HepG2 (cell line): ENCODE results near the gene ZNF544. TPM values are rescaled to one million over a fixed set of nuclear protein-coding genes. Genes with fewer than 3 reads are reported as not detected.

ENCODE experiments used
- ATAC-seq: fragments of 200-7000 bp; cut with Tn5 transposase; 3 replicates; pipeline ENCODE4 v1.9.1; 2020; ENCODE audit warnings: mild to moderate bottlenecking, moderate library complexity
- BruUV-seq: library from RNA; stranded (reverse); fragments of 400-500 nt; replicated peaks from 2 replicates; lab custom pipeline; 2021; lab: Mats Ljungman, UMichigan
- CTCF ChIA-PET: fragments of 300-600 bp; formaldehyde crosslinking; extraction: SDS; loops from one replicate; lab custom pipeline; 2021; ENCODE audit warnings: low total read pairs, inconsistent platforms, low intra/inter-chr PET ratio; lab: Yijun Ruan, JAX
- POLR2A ChIA-PET: fragments of 350-600 bp; sonication (Branson Sonifier 250); formaldehyde crosslinking; loops from one replicate; lab custom pipeline; 2020; ENCODE audit warnings: antibody characterized with exemption, inconsistent platforms; lab: Yijun Ruan, JAX
- DNase-seq: peaks from one replicate; pipeline ENCODE4 v3.0.0-alpha.2; 2015; ENCODE audit warnings: low spot score
- FAIRE-seq: peaks from 3 replicates; lab custom pipeline; 2011; peaks lifted over from hg19 to GRCh38; lab: Jason Lieb, UNC
- H2AFZ ChIP-seq: one replicate; pipeline ENCODE4 v1.6.1; 2011; ENCODE audit warnings: low read length, inconsistent platforms
- H3K27ac ChIP-seq: fragments of 300-600 bp; 3 replicates; pipeline ENCODE4 v1.8.0; 2011; ENCODE audit warnings: mixed run types, mild to moderate bottlenecking, mixed read lengths, low read length, inconsistent platforms; ENCODE audit not compliant: insufficient read depth; ENCODE audit errors: extremely low read length
- H3K27me3 ChIP-seq, 2 experiments: fragments of 200-600 bp in 1 of 2; 2 replicates in 1 of 2; 3 replicates in 1 of 2; pipeline versions ENCODE4 v1.6.0 to v1.8.0; 2011; ENCODE audit warnings: low read length in 2 of 2, mild to moderate bottlenecking in 2 of 2, moderate library complexity in 2 of 2, inconsistent platforms in 1 of 2; ENCODE audit not compliant: insufficient read depth in 2 of 2, control insufficient read depth in 1 of 2
- H3K36me3 ChIP-seq, 2 experiments: fragments of 200-600 bp in 1 of 2; replicated peaks in 1 of 2; 2 replicates in 1 of 2; 3 replicates in 1 of 2; pipeline versions ENCODE4 v1.5.1 to v1.8.0; 2011; ENCODE audit warnings: low read length in 2 of 2, inconsistent platforms in 1 of 2; ENCODE audit not compliant: insufficient read depth in 2 of 2, control insufficient read depth in 1 of 2
- H3K4me1 ChIP-seq: 2 replicates; pipeline ENCODE4 v1.5.1; 2012; ENCODE audit warnings: low read length, inconsistent platforms; ENCODE audit not compliant: insufficient read depth
- H3K4me2 ChIP-seq: 2 replicates; pipeline ENCODE4 v1.6.0; 2011; ENCODE audit warnings: low read depth, low read length, inconsistent platforms
- H3K4me3 ChIP-seq, 3 experiments: fragments of 200-600 bp in 1 of 3; sonication (generic), shearing (Covaris generic) in 1 of 3; replicated peaks in 1 of 3; 2 replicates each; pipeline ENCODE4 v1.5.1; 2011 to 2016; ENCODE audit warnings: low read length in 3 of 3, inconsistent platforms in 2 of 3, low read depth in 2 of 3, mild to moderate bottlenecking in 2 of 3, control low read depth in 1 of 3, mixed read lengths in 1 of 3; ENCODE audit not compliant: insufficient read depth in 1 of 3
- H3K79me2 ChIP-seq: one replicate; pipeline ENCODE4 v1.6.1; 2011; ENCODE audit warnings: low read length, inconsistent platforms; ENCODE audit not compliant: insufficient read depth
- H3K9ac ChIP-seq: 2 replicates; pipeline ENCODE4 v1.6.0; 2011; ENCODE audit warnings: mild to moderate bottlenecking, low read depth, low read length, inconsistent platforms; ENCODE audit not compliant: insufficient read depth
- H3K9me3 ChIP-seq: 2 replicates; pipeline ENCODE4 v1.5.1; 2012; ENCODE audit warnings: mild to moderate bottlenecking, low read length
- H4K20me1 ChIP-seq: 2 replicates; pipeline ENCODE4 v1.6.0; 2011; ENCODE audit warnings: inconsistent platforms, mild to moderate bottlenecking, low read length, moderate library complexity; ENCODE audit not compliant: insufficient read depth
- ARID2 ChIP-seq: sonication (generic); formaldehyde crosslinking; IDR thresholded peaks from 2 replicates; pipeline ENCODE4 v1.8.1; 2022; ENCODE audit warnings: mild to moderate bottlenecking, missing genetic modification reagents, borderline replicate concordance
- BRD4 ChIP-seq: sonication (generic); formaldehyde crosslinking; IDR thresholded peaks from 2 replicates; pipeline ENCODE4 v1.4.0; 2020; ENCODE audit warnings: missing genetic modification reagents
- RBAK ChIP-seq: sonication (generic); formaldehyde crosslinking; IDR thresholded peaks from 2 replicates; pipeline ENCODE4 v1.5.1; 2020; ENCODE audit warnings: mild to moderate bottlenecking, missing genetic modification reagents
- RBFOX2 ChIP-seq: fragments of 200-400 bp; formaldehyde crosslinking; IDR thresholded peaks from 2 replicates; pipeline ENCODE4 v1.6.1; 2017; ENCODE audit warnings: low read depth, mild to moderate bottlenecking, low read length
- SALL2 ChIP-seq: sonication (generic); formaldehyde crosslinking; IDR thresholded peaks from 2 replicates; pipeline ENCODE4 v1.8.1; 2023; ENCODE audit warnings: mild to moderate bottlenecking, missing genetic modification reagents, inconsistent platforms
- SMAD9 ChIP-seq: sonication (generic); formaldehyde crosslinking; IDR thresholded peaks from 2 replicates; pipeline ENCODE4 v1.5.1; 2020; ENCODE audit warnings: mild to moderate bottlenecking, missing genetic modification reagents
- SMC3 ChIP-seq: IDR thresholded peaks from 2 replicates; pipeline ENCODE4 v1.6.1; 2011; ENCODE audit warnings: low read length, improper control_type of control experiment
- ZNF121 ChIP-seq: sonication (generic); formaldehyde crosslinking; IDR thresholded peaks from 2 replicates; pipeline ENCODE4 v1.5.0; 2020; ENCODE audit warnings: mild to moderate bottlenecking, missing genetic modification reagents
- ZSCAN21 ChIP-seq: sonication (generic); formaldehyde crosslinking; IDR thresholded peaks from 2 replicates; pipeline ENCODE4 v1.8.0; 2022; ENCODE audit warnings: mild to moderate bottlenecking, missing genetic modification reagents, moderate library complexity, borderline replicate concordance
- WGBS: methylation state at CpG from one replicate; pipeline ENCODE4 v1.1.6; 2017; ENCODE audit warnings: low lambda C conversion rate; 5-methylcytosine and 5-hydroxymethylcytosine counted together
- in situ Hi-C: cut with HindIII; loops from 2 replicates; pipeline ENCODE4 v1.10.0; 2017; ENCODE audit warnings: low pct_unique_long_range_greater_than_20kb; ENCODE audit not compliant: extremely low pct_ligation_motif_present
- intact Hi-C: fragments of 100-400 bp; cut with micrococcal nuclease; formaldehyde crosslinking; loops from one replicate; pipeline ENCODE4 v1.10.0; 2022; ENCODE audit not compliant: unreplicated experiment
- polyA plus RNA-seq, 8 experiments: library from polyadenylated mRNA; depleted of rRNA in 3 of 8; stranded (reverse) in 7 of 8; unstranded in 1 of 8; fragments of >200 nt; fragmentation: Illumina TruSeq in 4 of 8; extraction: Trizol in 4 of 8; gene quantifications; 2 replicates each; pipeline versions ENCODE4 v1.2.1 to v1.2.3, GENCODE V29; 2011 to 2016; ENCODE audit warnings: low read depth in 4 of 8, missing spikeins in 1 of 8, mixed read lengths in 1 of 8; ENCODE audit not compliant: insufficient read depth in 1 of 8
- total RNA-seq, 5 experiments: library from RNA; depleted of rRNA; stranded (reverse); fragments of >200 nt; fragmentation: Illumina TruSeq; extraction: Trizol; gene quantifications; 2 replicates each; pipeline ENCODE4 v1.2.3, GENCODE V29; 2016; ENCODE audit warnings: low read depth in 1 of 5
- TF ChIP-seq, protein P1 (sequence below): sonication (generic); formaldehyde crosslinking; IDR thresholded peaks from 2 replicates; pipeline ENCODE4 v1.4.0; 2020; ENCODE audit warnings: missing genetic modification reagents, borderline replicate concordance
- TF ChIP-seq, protein P2 (sequence below): sonication (generic); formaldehyde crosslinking; IDR thresholded peaks from 2 replicates; pipeline ENCODE4 v1.8.0; 2022; ENCODE audit warnings: missing genetic modification reagents, mild to moderate bottlenecking, borderline replicate concordance
- TF ChIP-seq, protein P3 (sequence below): sonication (generic); formaldehyde crosslinking; IDR thresholded peaks from 2 replicates; pipeline ENCODE4 v1.4.0; 2020; ENCODE audit warnings: missing genetic modification reagents
- TF ChIP-seq, protein P4 (sequence below): sonication (generic); formaldehyde crosslinking; IDR thresholded peaks from 2 replicates; pipeline ENCODE4 v1.8.1; 2022; ENCODE audit warnings: low read depth, mild to moderate bottlenecking, missing genetic modification reagents

ZNF544 gene
- total and polyA plus RNA-seq, 2 of the 13 experiments (the other 11 are each of a cell fraction or from before 2014, with no cell fraction given): 13.1 to 17.0 TPM

DNA sequence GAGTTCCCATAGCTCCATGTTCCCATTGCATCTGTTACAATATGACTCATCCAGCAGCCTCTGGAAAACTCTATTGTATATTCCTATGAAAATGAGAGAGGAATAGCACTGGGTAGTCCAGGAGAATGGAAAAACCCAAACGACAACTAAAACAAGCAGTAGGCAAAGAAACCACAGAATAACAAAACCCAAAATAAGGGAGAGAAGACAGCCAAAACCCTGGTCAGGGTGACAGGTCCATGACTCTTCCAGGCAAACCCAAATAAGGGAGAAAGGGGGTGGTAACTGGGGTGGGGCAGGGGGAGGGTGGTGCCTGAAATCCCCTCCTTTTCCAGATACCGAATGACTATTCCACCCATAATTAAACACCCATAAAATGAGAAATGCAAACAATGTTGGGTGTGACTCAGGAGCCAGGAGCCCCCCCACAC is 46.1 kb downstream of the ZNF544 start:
- 96% methylated on average over 2 of the region's 2 CpGs for WGBS
- POLR2A ChIA-PET: no interaction called here
- Histone ChIP-seq H3K79me2 (peaks cover 13% of the 10 kb centered on the region), H2AFZ (no peak overlapping the region), H3K9me3 (peaks cover 29% of the 10 kb centered on the region), H3K4me2 (no peak overlapping the region), H3K4me1 (peaks cover 16% of the 10 kb centered on the region), H3K9ac (no peak overlapping the region), H3K27ac (no peak overlapping the region), H4K20me1 (no peaks in the 10 kb centered on the region), H3K4me3 (no peak overlapping the region), H3K27me3 (no peaks in the 10 kb centered on the region; a peak in 1 of 5 replicates), H3K36me3 (peaks cover 0 to 12% of the 10 kb centered on the region in 2 experiments; a peak in 2 of 5 replicates)
- ATAC-seq (no peak), DNase-seq (no peak), FAIRE-seq (no peak)
- no TSS peak for BruUV-seq
- CTCF ChIA-PET: no interaction called here
- in situ Hi-C loops (no loop called here), intact Hi-C loops (no loop called here)
- TF ChIP-seq ZNF121 (no peak), SMC3 (no peak), ZSCAN21 (CRISPR knock-in tag) (no peak), SMAD9 (CRISPR knock-in tag) (no peak), RBAK (no peak), SALL2 (CRISPR knock-in tag) (no peak), BRD4 (no peak), RBFOX2 (no peak), ARID2 (no peak)
- TF ChIP-seq, protein P1, sequence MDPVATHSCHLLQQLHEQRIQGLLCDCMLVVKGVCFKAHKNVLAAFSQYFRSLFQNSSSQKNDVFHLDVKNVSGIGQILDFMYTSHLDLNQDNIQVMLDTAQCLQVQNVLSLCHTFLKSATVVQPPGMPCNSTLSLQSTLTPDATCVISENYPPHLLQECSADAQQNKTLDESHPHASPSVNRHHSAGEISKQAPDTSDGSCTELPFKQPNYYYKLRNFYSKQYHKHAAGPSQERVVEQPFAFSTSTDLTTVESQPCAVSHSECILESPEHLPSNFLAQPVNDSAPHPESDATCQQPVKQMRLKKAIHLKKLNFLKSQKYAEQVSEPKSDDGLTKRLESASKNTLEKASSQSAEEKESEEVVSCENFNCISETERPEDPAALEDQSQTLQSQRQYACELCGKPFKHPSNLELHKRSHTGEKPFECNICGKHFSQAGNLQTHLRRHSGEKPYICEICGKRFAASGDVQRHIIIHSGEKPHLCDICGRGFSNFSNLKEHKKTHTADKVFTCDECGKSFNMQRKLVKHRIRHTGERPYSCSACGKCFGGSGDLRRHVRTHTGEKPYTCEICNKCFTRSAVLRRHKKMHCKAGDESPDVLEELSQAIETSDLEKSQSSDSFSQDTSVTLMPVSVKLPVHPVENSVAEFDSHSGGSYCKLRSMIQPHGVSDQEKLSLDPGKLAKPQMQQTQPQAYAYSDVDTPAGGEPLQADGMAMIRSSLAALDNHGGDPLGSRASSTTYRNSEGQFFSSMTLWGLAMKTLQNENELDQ: no peak
- TF ChIP-seq, protein P2, sequence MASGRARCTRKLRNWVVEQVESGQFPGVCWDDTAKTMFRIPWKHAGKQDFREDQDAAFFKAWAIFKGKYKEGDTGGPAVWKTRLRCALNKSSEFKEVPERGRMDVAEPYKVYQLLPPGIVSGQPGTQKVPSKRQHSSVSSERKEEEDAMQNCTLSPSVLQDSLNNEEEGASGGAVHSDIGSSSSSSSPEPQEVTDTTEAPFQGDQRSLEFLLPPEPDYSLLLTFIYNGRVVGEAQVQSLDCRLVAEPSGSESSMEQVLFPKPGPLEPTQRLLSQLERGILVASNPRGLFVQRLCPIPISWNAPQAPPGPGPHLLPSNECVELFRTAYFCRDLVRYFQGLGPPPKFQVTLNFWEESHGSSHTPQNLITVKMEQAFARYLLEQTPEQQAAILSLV (CRISPR knock-in tag): no peak
- TF ChIP-seq, protein P3, sequence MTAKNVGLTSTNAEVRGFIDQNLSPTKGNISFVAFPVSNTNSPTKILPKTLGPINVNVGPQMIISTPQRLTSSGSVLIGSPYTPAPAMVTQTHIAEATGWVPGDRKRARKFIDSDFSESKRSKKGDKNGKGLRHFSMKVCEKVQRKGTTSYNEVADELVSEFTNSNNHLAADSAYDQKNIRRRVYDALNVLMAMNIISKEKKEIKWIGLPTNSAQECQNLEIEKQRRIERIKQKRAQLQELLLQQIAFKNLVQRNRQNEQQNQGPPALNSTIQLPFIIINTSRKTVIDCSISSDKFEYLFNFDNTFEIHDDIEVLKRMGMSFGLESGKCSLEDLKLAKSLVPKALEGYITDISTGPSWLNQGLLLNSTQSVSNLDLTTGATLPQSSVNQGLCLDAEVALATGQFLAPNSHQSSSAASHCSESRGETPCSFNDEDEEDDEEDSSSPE (CRISPR knock-in tag): no peak
- TF ChIP-seq, protein P4, sequence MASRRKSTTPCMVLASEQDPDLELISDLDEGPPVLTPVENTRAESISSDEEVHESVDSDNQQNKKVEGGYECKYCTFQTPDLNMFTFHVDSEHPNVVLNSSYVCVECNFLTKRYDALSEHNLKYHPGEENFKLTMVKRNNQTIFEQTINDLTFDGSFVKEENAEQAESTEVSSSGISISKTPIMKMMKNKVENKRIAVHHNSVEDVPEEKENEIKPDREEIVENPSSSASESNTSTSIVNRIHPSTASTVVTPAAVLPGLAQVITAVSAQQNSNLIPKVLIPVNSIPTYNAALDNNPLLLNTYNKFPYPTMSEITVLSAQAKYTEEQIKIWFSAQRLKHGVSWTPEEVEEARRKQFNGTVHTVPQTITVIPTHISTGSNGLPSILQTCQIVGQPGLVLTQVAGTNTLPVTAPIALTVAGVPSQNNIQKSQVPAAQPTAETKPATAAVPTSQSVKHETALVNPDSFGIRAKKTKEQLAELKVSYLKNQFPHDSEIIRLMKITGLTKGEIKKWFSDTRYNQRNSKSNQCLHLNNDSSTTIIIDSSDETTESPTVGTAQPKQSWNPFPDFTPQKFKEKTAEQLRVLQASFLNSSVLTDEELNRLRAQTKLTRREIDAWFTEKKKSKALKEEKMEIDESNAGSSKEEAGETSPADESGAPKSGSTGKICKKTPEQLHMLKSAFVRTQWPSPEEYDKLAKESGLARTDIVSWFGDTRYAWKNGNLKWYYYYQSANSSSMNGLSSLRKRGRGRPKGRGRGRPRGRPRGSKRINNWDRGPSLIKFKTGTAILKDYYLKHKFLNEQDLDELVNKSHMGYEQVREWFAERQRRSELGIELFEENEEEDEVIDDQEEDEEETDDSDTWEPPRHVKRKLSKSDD: no peak
